ENCODE data around the gene SETD2. TPM values are rescaled to one million over a fixed set of nuclear protein-coding genes. Genes with fewer than 3 reads are reported as not detected.
"Not testable (repeated sequence)": the region's sequence is repeated elsewhere in the genome, so short reads cannot be mapped to it uniquely, and the experiment has no call there.

The SETD2 gene, protein sequence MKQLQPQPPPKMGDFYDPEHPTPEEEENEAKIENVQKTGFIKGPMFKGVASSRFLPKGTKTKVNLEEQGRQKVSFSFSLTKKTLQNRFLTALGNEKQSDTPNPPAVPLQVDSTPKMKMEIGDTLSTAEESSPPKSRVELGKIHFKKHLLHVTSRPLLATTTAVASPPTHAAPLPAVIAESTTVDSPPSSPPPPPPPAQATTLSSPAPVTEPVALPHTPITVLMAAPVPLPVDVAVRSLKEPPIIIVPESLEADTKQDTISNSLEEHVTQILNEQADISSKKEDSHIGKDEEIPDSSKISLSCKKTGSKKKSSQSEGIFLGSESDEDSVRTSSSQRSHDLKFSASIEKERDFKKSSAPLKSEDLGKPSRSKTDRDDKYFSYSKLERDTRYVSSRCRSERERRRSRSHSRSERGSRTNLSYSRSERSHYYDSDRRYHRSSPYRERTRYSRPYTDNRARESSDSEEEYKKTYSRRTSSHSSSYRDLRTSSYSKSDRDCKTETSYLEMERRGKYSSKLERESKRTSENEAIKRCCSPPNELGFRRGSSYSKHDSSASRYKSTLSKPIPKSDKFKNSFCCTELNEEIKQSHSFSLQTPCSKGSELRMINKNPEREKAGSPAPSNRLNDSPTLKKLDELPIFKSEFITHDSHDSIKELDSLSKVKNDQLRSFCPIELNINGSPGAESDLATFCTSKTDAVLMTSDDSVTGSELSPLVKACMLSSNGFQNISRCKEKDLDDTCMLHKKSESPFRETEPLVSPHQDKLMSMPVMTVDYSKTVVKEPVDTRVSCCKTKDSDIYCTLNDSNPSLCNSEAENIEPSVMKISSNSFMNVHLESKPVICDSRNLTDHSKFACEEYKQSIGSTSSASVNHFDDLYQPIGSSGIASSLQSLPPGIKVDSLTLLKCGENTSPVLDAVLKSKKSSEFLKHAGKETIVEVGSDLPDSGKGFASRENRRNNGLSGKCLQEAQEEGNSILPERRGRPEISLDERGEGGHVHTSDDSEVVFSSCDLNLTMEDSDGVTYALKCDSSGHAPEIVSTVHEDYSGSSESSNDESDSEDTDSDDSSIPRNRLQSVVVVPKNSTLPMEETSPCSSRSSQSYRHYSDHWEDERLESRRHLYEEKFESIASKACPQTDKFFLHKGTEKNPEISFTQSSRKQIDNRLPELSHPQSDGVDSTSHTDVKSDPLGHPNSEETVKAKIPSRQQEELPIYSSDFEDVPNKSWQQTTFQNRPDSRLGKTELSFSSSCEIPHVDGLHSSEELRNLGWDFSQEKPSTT (N-terminal part only)
- total RNA-seq (ENCODE audit: insufficient read depth, low replicate concordance), result 30.1 TPM

DNA sequence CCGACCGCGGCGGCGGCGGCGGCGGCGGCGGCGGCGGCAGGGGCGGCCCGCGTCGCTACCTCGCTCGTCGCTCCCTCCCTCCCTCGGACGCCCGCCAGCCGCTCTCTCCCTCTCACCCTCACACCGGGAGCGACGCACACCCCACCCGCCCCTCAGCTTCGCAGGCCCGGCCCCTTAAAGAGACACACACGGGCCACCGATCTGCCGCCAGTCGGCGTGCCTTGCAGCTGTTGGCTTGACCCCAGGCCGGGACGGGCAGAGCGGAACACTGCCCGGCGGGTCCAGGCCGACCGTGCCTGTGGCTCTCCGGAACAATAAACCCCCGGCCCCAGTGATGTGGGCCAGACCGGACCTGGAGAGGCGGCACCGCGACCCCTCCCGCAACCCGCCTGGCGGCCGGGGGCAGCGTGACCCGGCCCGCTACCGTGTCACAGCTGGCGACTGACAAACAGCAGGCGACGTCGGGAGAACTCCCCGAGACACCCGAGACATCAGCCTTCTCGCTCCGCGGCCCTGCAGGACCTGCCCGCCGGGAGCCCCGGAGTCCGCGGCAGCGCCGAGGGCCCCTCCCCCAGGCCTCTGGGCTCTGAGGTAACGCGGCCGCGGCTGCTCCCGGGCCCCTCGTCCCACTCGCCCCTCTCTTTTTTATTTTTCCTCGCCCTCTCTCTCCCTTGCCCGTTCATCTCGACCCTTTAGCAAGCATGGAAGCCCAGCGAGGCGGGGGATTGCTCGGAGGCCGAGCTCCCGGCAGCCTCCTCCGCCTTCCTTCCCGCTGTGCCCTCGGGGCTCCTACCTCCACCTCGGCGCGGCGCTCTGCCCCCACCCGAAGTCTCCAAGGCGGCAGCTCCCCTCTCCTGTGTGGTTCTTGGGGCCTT, at the start of gene SETD2:
TSS of gene SETD2 (minus strand) at position 107 of the 875 bp plus-strand sequence. CDS start 189 bp downstream, outside the sequence.
- DNase-seq (ENCODE audit: low spot score), result peak; percentile 96

DNA sequence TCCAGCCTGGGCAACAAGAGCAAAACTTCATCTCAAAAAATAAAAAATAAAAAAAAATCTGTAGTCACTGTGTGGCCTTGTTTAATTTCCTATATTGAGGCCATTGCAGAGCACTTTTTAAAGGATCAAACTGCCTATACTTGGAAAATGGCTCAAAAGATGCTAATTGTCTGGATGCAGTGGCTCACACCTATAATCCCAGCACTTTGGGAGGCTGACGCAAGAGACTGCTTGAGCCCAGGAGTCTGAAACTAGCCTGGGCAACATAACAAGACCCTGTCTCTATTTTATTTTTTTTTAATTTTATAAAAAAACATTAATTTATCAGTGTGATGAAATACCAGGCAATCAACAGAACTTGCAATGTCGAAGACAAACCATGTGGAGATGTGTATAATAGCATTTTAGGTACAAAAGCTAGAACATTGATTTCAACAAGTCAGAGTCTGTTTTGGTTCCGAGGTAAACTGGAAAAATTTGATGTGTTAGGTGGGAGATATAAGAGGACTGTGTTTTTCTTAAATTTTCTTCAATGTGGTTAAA, 47.0 kb upstream of the SETD2 start:
- DNase-seq (ENCODE audit: low spot score), result no peak

GRCh38 chr3:47206022-47206421, 42.1 kb upstream of the SETD2 start:
- DNase-seq (ENCODE audit: low spot score), result not testable (repeated sequence)

DNA sequence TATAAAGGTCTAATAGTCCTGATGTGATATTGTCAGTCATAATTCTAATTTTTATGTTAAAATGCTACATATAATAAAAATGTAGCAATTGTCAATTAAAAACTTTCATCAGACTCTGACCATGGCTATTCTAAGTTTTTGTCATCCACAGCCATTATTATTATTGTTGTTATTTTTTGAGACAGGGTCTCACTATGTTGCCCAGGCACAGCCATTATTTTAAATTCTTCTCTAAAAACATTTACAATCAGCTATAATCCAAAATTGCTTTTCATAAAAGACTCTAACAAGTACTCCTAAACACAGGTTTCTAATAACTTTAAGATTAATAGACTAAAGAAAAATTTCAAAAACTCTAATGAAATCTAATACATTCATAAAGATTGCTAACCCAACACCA, 41.0 kb upstream of the SETD2 start:
- no peak for DNase-seq (ENCODE audit: low spot score)

DNA sequence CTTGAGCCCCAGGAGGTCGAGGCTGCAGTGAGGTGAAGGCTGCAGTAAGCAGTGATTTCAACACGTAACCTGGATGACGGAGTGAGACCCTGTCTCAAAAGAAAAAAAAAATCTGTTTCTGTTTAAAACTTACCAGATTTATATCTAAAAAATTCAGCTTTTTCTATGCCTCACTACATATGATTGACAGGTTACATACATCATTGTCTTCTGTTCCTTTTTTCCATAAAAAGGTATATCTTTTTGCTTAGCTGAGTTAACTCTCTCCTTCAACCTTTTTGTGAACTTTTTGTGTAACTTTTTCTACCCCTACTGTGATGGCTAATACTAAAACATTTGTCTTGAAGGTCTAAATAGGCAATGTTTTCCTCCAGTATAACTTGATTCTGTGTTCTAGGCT, 38.6 kb upstream of the SETD2 start:
- DNase-seq (ENCODE audit: low spot score), result no peak

DNA sequence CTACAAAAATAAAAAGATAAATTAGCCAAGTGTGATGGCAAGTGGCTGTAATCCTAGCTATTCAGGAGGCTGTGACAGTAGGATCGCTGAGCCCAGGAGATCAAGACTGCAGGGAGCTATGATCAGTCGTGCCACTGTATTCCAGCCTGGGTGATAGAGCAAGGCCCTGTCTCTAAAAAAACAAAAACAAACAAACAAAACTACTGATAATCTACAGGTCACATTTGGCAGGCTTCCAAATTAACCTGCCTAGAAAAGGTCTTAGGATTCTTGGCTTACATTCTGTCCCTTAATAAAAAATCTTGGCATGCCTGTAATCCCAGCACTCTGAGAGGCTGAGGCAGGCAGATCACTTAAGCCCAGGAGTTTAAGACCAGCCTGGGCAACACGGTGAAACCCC, 33.4 kb upstream of the SETD2 start:
- no peak for DNase-seq (ENCODE audit: low spot score)

- DNase-seq (ENCODE audit: low spot score), result no peak
Measured at GRCh38 chr3:47194994-47195393, 31.1 kb upstream of the SETD2 start.

DNA sequence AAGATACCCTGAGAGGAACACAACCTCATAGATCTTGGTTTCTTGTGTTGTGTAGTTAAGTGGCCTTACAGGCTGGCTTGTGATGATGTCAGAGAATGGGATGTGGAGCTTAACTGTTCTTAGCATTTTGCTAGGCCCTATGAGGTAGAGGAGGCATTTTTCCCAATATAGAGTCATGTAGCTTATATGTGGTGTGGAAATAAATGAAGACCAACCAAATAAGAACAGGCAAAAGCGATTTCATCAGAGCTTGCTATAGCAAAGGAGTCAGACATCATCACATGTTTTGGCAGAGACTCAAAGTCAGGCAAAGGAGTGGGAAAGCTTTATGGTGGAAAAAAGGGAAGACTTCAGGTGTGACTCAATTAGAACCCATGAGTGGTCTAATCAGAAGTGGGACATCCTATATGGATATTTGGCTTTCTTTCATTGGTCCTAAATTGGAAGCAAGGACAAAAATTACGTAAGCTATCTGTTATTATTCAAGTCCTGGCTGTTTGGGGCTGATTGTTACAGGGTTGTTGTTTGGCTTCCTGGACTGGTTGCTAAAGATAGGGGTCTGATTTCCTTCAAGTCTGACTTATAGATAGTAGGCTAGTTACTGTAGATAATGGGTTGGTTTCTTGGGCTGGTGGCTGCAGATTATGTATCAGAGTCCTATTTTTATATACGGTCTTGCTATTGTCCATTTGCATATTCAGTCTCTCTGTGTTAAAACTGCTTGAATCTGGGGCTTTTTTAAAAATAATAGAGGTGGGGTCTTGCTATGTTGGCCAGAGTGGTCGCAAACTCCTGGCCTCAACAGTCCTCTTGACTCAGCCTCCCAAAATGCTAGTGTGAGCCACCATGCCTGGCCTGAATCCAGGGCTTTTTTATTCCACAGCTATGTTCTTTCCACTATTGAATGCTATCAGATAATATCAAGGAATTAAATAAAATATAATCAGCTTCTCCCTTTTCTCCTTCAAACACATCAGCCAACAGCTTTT, 30.3 kb upstream of the SETD2 start:
- DNase-seq (ENCODE audit: low spot score), result no peak

- no peak for DNase-seq (ENCODE audit: low spot score)
Measured at GRCh38 chr3:47186285-47186684, 22.4 kb upstream of the SETD2 start.

- DNase-seq (ENCODE audit: low spot score), result not testable (repeated sequence)
Measured at GRCh38 chr3:47181685-47182084, 17.8 kb upstream of the SETD2 start.

DNA sequence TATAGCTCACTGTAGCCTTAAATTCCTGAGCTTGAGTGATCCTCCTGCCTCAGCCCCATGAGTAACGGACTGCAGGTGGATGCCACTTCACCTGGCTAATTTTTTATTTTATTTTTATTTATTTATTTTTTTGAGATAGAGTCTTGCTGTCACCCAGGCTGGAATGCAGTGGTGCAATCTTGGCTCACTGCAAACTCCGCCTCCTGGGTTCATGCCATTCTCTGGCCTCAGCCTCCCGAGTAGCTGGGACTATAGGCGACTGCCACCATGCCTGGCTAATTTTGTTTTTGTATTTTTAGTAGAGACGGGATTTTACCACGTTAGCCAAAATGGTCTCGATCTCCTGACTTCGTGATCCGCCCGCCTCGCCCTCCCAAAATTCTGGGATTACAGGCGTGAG, 16.1 kb upstream of the SETD2 start:
- not testable (repeated sequence) for DNase-seq (ENCODE audit: low spot score)

- no peak for DNase-seq (ENCODE audit: low spot score)
Measured at GRCh38 chr3:47176582-47176981, 12.7 kb upstream of the SETD2 start.

DNA sequence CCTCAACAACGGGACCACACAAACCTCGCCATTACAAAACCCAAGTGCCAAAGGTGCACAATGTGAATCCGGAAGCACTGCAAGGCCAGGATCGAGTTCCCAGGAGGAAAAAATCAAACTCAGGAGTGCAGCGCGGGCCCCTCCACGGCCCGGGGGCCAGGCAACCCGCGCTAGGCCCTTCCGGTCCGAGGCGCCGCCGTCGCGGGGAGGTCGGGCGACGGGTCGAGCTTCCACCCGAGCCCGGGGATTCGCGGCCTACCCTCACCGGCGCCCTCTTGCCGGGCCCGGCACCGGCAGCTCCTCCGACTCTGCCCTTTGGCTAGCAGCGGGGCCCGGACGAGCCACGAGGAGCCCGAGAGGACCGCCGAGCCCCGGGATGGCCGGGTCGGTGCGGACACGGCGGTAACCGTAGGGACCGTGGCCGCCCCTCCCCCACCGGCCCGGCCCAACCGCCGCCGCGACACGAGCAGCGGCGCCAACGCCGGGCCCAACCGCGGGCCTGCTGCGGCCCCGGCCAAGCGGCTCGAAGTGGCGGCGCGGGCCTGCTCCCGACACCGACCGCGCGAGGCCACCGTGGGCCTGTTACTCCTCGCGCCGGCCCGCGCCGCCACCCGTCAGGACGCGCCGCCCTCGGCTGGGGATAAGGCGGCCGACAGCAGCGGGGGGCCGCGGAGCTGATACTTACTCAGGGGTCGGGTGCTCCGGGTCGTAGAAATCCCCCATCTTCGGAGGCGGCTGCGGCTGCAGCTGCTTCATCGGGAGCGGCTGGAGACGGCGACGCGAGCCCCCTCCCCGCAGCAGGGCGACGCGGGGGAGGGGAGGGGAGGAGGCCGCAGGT, 525 bp downstream of the SETD2 start:
- peak; percentile 33 for DNase-seq (ENCODE audit: low spot score)

- no peak for DNase-seq (ENCODE audit: low spot score)
Measured at GRCh38 chr3:47162697-47163168, 1.2 kb downstream of the SETD2 start.

GRCh38 chr3:47161983-47162696, 1.8 kb downstream of the SETD2 start:
- DNase-seq (ENCODE audit: low spot score), result no peak

GRCh38 chr3:47159820-47160219, 4.1 kb downstream of the SETD2 start:
- no peak for DNase-seq (ENCODE audit: low spot score)

GRCh38 chr3:47158208-47158607, 5.7 kb downstream of the SETD2 start:
- DNase-seq (ENCODE audit: low spot score), result no peak

All from umbilical cord (tissue), 2 donors.